GM19328 (cell line): ENCODE data around the gene HGFAC.
"Not testable (repeated sequence)": the region's sequence is repeated elsewhere in the genome, so short reads cannot be mapped to it uniquely, and the experiment has no call there.

Experiments used
- ATAC-seq: cut with Tn5 transposase; IDR thresholded peaks from one replicate; pipeline ENCODE4 v1.9.1; 2021; ENCODE audit warnings: mild to moderate bottlenecking, moderate library complexity; ENCODE audit not compliant: unreplicated experiment

The HGFAC gene

DNA sequence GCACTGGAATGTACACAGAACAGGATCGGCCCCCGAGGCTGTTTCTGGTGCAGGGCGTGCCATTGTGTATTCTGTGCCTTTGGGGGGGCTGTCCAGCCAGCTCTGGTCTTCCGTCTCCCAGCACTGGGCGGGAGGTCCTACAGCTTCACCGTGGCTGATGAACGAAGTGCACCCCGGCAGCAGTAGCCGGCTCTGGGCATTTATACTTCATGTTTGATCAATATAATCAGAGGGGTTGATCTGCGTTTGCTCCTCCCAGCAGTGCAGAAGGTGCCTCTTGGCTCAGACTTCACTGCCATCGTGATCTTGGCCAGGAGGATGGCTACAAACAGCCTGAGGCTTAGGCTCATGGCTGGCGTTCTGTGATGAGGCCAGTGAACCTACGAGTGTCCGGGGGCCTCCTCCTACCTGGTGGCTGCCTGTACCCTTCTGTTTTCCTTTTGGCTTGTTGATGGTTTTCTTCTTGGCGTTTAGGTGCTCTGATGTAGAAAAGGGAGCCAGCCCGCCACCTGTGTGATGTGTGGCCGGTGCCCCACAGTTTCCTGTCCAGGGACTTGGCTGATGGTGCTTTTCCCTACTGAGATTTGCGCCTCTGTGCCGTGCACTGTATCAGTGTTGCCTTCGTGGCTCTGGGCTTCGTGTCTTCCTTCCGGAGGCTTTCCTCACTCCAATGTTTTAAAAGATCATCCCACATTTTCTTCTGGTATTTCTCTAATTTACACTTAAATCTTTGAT is 31.2 kb upstream of the HGFAC start:
- no peak for ATAC-seq

DNA sequence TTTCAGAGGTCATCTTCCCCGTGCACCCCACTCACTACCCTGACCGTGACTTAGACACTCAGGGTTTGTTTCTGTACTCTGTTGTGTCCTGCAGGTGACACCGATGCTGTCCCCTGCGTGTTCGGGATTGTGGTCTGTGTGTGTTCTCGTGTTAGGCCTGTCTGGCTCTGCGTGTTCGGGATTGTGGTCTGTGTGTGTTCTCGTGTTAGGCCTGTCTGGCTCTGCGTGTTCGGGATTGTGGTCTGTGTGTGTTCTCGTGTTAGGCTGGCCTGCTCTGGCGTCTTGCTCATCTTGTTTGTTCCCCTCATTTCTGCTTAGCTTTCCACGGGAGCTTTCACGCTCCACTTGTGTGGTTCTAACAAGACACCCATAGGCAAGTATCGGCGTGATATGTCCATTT is 30.6 kb upstream of the HGFAC start:
- not testable (repeated sequence) for ATAC-seq

DNA sequence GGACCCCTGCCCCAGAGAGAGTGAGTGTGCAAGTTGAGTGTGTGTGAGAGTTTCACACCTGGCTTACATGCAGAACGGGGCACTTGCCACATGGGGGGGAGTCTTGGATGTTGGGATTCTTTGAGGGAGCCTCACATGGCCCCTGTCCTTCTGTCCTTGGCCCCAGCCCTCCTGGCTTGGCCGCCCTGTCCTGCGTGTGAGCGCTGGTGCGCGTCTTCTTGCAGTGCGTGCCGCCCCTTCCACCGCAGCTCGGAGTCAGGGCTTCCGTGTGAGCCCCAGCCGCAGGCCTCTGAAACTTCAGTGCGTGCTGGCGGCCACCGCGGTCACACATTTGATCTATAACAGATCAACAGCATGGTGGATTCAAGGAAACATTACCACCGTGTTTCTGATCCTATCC is 30.1 kb upstream of the HGFAC start:
- ATAC-seq = no peak

DNA sequence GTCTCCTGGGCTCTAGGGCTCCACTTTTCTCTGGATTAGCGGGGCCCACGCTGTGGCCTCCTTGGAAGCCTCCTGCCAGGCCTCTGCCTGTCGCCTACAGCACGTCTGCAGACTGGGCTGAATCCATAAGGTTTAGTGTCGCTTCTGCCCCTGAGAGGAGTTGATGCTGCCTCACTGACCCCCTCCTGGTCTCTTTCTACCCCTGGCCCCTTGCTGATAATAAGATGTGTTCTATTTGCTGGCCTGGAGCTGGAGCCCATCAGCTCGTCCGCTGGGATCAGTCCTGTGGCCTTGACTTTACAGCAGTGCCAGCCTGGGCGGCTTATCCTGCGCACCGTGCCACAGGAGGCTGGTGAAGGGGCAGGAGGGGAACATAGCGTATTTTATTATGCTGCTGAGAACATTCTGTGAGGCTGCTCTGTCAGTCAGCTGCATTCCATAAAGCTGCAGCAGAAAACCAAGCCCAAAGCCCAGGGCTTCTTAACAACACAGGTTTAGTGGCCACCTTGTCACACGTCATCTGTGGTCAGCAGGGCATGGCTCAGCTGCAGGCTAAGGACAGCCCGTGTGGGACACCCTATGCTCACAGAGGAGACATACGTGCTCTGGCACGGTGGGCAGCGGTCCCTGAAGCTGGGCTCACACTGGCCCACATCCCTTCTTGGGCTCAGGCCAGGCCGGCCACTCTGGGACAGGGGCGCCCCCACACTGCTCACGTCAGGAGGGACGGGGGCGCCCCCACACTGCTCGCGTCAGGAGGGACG is 29.3 kb upstream of the HGFAC start:
- no peak for ATAC-seq

DNA sequence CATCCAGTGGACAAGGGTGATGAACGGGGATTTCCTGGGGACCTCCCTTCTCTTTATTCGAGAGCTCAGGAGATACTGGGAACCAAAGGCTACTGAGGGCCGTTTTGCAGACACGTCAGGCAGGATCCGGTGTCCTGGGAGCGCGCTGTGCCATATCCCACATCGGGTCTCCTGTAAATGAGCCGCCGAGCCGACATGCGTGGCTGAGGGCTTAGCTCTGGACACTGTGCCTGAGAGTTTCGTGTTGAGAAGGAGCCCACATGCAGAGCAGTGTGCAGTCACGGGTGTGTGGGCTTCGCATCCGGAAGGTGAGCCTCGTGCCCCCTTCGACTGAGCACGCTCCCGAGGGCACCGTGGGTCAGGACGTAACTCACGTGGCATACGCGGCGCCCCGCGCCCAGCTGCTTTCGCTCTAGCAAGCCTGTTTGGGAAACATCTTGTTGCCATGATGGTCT is 28.5 kb upstream of the HGFAC start:
- ATAC-seq = no peak

DNA sequence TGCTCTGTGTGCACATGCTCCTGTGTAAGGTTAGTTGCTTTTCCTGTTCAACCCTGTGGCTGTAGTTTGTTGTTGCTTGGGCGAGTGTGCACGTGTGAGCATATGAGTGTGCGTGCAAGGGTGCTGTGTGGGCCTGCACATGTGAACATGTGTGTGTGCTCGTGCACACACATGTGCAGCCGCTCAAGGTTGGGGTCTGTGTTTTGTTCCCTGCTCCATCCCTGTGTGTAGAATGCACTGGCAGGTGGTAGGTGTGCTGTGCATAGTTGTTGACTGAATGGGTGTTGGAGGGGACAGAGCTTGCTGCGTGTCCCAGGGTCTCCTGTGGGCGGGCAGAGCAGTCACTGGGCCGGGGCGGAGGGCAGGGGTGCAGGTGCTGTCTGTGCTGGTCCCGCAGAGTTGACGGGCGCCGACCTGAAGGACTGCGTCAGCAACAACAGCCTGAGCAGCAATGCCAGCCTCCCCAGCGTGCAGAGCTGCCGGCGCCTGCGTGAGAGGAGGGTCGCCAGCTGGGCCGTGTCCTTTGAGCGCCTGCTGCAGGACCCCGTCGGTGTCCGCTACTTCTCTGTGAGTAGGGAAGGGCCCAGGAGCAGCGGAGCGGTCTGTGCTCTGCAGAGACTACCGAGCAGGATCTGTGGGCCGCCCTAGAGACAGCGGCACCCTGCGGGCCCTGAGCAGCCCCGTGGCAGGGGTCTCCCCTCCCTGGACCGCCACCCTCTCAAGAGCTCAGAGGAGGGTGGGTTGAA is 27.9 kb upstream of the HGFAC start:
- no peak for ATAC-seq

DNA sequence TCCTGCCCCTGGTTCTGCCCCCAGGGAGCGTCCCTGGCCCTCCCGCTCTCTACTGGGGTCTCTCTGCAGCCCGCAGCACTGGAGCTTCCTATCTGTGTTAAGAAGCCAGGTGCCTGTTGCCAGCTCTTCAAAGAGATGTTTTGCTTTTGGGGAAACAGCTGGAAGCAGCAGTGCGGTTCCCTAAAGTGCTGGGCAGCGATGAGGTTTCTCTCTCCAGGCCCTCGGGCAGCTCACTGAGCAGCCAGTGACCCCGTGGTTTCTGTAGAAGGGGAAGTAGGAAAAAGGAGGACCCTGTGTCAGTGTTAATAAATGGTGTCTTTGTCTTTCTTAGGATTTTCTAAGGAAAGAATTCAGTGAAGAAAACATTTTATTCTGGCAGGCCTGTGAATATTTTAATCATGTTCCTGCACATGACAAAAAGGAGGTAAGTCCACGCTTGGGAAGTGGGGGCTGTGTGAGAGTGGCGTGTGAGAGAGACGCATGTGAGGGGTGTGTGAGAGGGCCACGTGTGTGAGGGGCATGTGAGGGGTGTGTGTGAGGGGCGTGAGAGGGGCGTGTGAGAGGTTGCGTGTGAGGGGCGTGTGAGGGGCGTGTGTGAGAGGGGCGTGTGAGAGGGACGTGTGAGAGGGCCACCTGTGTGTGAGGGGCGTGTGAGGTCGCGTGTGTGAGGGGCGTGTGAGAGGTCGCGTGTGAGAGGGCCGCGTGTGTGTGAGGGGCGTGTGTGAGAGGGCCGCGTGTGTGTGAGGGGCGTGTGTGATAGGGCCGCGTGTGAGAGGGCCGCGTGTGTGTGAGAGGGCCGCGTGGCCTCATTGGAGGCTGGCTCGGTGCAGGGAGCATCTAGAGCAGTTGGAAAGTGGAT is 27.1 kb upstream of the HGFAC start:
- no peak for ATAC-seq

DNA sequence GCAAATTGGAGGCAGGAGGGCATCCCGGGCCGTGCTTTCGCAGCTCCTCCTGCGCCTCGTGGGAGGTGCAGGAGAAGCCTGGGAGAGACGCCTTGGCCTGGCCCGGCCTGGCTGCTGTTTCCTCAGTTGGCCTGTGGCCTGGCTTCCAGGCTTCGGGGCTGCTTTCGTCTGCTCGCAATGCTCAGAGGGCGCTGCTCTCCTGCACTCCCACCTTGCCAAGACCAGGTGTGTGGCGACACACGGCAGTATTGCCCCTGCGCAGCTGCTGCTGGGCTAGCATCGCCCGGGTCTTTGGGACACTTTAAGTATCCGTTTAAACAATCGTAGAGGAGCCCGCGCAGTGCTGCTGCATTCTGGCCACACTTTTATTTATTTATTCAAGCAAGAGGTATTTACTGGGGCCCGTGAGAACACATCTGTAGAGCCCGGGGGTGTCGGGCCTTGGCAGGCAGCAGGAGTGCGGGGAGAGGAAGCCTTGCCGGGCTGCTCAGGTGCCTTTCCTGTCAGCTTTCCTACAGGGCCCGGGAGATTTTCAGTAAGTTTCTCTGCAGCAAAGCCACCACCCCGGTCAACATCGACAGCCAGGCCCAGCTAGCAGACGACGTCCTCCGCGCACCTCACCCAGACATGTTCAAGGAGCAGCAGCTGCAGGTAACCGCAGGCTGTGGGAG is 26.2 kb upstream of the HGFAC start:
- ATAC-seq = no peak

DNA sequence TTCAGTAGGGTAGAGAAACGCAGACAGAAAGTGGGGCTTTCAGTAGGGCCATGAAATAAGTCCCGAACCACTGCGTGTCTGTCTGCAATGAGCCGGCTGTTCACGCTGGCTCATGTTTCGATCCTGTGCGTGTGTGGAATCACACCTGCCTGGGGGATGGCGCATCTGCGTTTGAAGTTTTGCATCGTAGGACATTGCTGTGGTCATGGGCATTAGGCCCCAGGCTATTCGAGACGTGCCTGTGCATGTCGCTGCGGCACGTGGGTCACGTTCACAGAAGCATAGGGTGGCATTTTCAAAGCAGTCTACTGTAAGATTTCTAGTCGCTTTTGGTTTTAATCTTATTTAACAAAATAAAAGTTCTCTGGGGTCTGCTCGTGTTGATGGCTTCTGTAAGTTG is 25.5 kb upstream of the HGFAC start:
- ATAC-seq = no peak

DNA sequence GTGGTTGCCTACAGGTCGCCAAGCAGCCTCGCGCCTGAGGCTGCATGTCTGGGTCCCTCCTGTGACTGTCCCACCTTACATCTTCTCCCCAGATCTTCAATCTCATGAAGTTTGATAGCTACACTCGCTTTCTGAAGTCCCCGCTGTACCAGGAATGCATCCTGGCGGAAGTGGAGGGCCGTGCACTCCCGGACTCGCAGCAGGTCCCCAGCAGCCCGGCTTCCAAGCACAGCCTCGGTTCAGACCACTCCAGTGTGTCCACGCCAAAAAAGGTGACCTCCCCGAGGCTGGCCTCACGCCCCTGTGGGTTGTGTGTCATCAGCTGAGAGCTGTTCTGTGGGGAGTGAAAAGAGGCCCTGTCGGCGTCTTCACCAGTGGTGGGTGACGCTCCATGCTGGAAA is 24.9 kb upstream of the HGFAC start:
- ATAC-seq = no peak

DNA sequence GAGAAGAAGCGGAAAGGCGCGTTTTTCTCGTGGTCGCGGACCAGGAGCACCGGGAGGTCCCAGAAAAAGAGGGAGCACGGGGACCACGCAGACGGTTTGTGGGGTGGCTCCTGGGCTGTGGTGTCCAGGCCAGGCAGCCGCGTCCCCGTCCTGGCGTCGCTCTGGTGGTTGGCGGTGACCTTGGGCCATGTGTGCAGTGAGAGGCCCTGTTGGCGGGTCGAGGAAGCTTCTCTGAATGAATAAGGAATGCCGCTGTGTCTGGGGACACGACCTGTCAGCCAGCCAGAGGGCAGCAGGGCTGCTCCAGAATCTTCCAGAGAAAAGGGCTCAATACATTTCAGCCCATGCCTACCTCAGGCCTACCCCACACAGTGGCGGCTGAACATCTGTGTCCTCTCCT is 24.3 kb upstream of the HGFAC start:
- ATAC-seq = no peak

DNA sequence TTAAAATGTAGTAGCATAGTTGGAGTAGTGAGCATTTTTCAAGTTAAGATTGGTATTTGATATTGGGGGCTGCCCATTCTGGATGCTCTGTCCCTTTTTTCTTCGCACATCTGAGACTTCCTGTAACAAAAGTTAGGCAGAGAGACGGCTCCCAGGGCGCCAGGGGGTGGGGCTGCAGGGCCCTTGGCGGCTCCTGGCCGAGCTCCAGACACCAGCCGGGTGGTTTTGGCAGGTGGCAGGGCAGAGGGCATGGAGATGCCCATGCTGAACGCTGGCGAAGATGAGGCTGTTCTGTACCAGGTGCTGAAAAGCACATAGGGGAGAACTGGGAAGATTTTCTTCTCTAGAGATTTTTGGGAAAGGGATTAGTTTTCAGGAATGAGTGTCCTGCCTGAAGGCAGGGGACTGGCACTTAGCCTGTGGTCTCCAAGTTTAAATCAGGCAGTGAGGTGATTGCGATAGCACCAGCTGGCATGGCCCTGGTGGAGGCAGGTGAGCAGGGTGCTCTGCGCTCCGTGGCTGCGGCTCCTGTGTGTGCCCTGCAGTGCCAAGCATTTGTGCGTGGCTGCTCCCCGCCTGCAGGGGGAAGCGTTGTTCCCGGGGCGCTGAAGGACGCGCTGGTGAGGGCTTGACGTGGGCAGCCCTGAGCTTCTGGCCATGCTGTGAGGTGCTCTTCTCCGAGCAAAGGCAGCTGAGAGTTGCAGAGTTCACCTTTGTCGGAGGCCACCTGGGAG is 23.6 kb upstream of the HGFAC start:
- no peak for ATAC-seq

DNA sequence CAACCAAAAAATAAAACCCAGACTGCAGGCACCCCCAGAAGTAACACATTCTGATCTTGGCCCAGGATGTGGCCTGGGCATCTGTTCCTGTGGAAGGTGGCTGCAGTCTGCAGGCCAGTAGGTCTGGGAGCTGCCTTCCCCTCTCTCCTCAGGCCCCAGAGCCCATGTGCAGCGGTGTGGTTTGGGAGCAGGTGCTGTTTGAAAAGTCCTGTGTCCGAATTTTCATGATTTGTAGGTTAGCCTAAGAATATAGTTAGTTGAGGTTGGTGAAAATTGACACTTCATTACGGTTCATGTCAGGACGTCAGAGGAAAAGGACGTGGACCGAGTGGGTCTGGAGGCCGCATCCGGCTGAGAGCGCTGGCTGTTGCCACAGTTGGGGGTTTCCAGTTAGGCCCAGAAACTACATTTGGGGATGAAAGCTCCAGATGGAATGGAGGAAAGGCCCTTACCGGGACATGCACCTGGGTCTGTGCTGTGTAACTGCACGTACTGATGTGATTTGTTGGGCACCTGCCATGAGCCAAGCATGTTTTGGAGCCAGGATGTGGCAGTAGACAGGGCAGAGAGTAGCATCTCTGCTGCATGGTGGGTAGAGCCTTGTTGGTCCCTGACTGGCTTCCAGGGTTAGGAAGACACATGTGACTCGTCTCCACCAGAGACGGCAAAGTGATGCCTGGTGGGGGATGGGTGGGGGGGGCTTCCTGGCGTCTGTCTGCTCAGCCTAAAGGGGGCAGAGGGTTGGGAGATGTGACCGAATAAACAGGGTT is 21.7 kb upstream of the HGFAC start:
- no peak for ATAC-seq

DNA sequence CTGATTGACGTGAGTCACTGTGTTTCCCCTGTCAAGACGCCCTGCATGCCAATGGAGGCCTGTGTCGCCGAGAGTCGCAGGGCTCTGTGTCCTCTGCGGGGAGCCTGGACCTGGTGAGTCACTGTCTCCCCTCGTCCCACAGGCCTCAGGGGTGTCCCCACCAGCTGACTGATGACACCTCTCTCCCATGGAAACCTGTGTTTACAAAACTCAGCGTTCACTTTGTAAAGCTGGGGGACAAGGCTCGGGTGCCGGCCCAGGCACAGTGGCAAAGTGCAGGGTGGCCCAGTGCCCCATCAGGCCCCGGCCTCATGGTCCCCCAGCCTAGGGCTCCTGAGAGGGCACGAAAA is 21.2 kb upstream of the HGFAC start:
- ATAC-seq = no peak

DNA sequence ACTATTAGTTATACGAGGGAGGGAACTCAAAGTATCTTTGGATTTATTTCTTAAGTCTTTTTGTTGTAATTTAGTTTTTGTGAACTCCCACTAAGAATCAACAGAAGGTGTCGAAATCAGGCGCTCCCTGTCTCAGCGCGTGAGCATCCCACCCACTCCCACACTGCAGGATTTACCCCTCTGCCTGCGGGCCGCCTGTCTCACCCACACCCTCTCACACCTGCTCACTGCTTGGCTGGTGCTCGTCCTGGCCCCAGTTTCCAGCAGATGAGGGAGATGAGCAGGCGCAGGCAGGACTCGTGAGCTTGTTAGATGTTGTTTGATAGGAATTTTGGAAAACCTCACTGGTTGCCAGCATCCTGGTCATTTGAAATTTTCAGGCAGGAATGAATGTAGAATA is 20.8 kb upstream of the HGFAC start:
- ATAC-seq = no peak

DNA sequence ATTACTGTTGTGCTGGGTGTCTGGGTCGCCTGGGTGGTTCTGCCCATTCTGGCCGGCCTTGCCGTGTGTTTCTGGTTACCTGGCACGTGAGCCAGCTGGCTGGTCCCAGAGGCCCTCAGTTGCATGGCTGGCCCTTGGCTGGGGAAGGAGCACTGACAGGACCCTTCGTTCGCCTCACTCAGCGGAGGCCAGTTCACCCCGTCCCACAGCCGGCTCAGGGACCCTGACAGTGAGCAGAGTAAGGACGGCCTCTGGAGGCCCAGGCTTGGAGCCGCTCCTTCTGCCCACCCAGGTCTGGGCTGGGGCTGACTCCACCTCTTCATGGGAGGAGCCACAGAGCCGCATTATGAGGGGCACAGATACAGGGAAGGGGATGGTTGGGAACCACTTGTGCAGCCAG is 20.3 kb upstream of the HGFAC start:
- no peak for ATAC-seq

DNA sequence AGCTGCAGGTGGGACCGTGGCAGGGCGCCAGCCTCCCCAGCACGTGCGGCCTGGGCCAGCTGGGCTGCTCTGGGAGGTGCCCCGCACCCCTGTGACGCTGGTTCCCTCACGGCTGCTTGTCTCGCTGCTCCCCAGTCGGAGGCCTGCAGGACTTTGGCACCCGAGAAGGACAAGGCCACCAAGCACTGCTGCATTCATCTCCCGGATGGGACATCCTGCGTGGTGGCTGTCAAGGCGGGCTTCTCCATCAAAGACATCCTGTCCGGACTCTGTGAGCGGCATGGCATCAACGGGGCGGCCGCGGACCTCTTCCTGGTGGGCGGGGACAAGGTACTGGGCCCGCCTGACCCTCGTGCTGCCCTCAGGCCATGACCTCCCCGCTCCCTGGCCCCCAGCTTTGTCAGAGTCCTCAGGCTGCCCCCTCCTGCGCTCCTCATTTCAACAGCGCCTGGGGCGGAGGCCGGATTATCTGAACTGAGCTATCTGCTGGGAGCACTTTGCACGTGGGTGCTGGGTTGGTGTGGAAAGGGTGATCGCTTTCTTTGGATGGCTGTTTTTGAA is 19.4 kb upstream of the HGFAC start:
- no peak for ATAC-seq

DNA sequence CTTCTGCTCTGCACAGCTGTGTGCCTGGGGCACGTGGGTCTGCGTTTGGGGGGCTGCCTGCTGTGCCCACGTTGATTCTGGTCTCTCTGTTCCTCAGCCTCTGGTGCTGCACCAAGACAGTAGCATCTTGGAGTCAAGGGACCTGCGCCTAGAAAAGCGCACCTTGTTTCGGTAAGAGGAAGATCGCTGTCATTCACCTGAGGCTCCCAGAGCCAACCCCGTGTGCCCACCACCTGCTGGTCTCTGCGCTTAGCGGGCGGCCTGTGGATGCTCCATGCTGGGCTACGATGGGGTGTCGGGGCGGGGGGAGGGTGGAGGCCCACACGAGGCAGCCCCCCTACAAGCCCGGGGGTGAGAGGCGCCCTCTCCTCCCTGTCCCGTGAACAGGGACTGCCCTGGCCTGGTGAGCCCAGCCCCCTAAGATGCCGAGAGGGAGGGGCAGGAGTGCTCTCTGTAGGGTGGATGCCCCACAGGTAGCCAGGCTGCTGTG is 18.9 kb upstream of the HGFAC start:
- no peak for ATAC-seq

DNA sequence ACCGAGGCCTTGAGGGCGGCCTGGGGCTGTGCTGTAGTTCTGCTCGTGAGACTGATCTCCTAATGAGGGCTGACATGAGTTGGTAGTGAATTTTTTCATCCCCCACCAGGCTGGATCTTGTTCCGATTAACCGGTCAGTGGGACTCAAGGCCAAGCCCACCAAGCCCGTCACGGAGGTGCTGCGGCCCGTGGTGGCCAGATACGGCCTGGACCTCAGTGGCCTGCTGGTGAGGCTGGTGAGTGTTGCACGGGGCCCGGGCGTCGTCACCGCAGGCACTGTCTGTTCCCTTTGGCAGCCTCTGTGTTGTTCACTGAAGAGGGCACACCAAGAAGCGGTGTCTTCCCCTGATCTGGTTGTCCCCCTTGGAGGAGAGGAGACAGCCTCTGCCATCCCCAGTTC is 18.4 kb upstream of the HGFAC start:
- ATAC-seq = no peak
